ENCODE results near the gene RAB39B. TPM values are rescaled to one million over a fixed set of nuclear protein-coding genes. Genes with fewer than 3 reads are reported as not detected.
"Not testable (repeated sequence)": the region's sequence is repeated elsewhere in the genome, so short reads cannot be mapped to it uniquely, and the experiment has no call there.

Gene RAB39B
- polyA plus RNA-seq, 1 donor from 2014 or later, result 5.2 TPM

DNA sequence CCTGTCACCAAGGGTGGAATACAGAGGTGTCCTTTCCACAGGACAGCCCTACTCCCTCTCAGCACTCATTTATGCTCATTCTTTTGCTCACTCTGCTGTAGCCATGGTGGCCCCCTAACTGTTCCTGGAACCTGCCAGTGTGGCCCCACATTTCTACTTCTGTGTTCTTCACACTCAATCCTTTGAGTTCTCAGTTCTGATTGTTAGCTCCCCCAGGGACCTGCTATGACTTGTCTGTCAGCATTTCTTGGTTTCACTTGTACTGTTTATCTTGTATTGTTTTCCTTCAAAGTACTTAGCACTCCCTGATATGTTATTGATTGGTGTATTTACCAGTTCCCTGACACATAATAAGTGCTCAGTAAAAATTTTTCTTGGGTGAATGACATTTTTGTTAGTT lies 33.1 kb downstream of the RAB39B start:
- Mint-ChIP-seq H3K27me3 (no peaks in the 10 kb centered on the region), H3K36me3 (no peaks in the 10 kb centered on the region), H3K4me3 (no peak overlapping the region), H3K4me1 (peaks cover 2 to 7% (median 5%) of the 10 kb centered on the region in 3 donors), H3K9me3 (no peaks in the 10 kb centered on the region), H3K27ac (peak overlapping the region in 1 of 3 donors; percentile 65)

DNA sequence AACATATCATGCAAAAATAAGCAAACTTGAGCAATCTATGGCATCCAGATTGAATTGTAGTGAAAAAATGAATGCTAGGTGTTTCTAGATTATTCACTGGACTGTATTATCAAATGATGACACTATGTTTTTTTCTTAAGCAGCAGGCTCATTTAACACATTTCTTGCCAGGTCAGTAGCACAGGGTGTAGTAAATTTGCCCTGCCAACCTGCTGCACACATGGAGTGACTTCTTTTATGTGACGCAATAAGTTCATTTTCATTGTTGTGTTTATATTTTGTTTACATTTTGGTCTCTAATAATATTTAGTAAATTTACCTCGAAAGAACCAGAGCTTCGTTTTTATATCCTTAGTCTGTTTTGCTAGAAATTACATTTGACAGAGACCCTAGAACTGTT lies 38.5 kb downstream of the RAB39B start:
- Mint-ChIP-seq H3K27ac (no peak overlapping the region), H3K27me3 (no peaks in the 10 kb centered on the region), H3K4me3 (no peak overlapping the region), H3K4me1 (peaks cover 0 to 2% (median 0%) of the 10 kb centered on the region in 3 donors), H3K9me3 (peaks cover 0 to 3% (median 0%) of the 10 kb centered on the region in 3 donors), H3K36me3 (peaks cover 2% of the 10 kb centered on the region)

DNA sequence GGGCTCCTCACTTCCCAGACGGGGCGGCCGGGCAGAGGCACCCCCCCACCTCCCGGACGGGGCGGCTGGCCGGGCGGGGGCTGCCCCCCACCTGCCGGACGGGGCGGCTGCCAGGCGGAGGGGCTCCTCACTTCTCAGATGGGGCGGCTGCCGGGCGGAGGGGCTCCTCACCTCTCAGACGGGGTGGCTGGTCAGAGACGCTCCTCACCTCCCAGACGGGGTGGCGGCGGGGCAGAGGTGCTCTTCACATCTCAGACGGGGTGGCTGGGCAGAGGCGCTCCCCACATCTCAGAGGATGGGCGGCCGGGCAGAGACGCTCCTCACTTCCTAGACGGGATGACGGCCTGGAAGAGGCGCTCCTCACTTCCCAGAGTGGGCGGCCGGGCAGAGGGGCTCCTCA lies 40.5 kb downstream of the RAB39B start:
- H3K36me3 Mint-ChIP-seq, H3K9me3 Mint-ChIP-seq, H3K4me3 Mint-ChIP-seq, H3K4me1 Mint-ChIP-seq, H3K27ac Mint-ChIP-seq, H3K27me3 Mint-ChIP-seq: not testable (repeated sequence)

DNA sequence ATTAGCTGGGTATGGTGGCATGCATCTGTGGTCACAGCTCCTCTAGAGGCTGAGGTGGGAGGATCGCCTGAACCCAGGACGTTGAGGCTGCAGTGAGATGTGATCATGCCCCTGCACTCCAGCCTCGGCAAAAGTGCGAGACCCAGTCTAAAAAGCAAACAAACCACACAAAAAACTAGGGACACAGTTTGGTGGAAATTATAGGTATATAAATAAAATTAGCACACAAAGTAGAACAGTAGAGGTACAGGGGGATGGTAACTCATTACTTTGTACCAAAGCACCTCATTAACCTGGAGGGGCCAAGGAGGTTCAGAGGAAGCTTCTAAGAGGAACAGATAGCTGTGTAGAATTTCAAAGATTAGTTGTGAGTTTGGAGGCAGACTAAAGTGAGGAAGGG lies 42.9 kb downstream of the RAB39B start:
- Mint-ChIP-seq H3K9me3 (peaks cover 0 to 3% (median 0%) of the 10 kb centered on the region in 3 donors), H3K36me3 (peaks cover 4% of the 10 kb centered on the region), H3K27me3 (no peaks in the 10 kb centered on the region), H3K27ac (no peak overlapping the region), H3K4me3 (no peak overlapping the region), H3K4me1 (peaks cover 10 to 19% (median 12%) of the 10 kb centered on the region in 3 donors)

DNA sequence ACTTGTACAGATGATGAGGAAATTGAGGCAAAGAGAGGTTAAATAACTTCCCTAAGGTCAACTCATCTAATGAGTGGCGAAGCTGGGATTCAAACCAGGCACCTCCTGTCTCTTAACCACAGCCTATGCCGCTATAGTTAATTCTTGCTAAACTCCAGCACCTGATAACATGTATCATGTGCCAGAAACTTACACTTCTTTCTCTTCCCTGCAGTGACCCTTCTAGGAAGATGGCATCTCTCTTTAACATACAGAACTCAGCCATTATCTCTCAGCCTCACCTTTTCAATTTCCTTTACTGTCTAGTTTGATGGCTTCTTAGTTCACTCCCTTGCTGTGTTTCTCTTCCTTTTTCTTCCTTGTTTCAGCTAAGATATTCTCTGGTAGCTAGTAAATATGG lies 45.5 kb downstream of the RAB39B start:
- Mint-ChIP-seq H3K4me3 (peak overlapping the region in 2 of 4 donors; percentile 19 to 85), H3K27ac (no peak overlapping the region), H3K9me3 (no peaks in the 10 kb centered on the region), H3K27me3 (no peaks in the 10 kb centered on the region), H3K4me1 (peaks cover 8 to 19% (median 12%) of the 10 kb centered on the region in 3 donors), H3K36me3 (peaks cover 4% of the 10 kb centered on the region)

DNA sequence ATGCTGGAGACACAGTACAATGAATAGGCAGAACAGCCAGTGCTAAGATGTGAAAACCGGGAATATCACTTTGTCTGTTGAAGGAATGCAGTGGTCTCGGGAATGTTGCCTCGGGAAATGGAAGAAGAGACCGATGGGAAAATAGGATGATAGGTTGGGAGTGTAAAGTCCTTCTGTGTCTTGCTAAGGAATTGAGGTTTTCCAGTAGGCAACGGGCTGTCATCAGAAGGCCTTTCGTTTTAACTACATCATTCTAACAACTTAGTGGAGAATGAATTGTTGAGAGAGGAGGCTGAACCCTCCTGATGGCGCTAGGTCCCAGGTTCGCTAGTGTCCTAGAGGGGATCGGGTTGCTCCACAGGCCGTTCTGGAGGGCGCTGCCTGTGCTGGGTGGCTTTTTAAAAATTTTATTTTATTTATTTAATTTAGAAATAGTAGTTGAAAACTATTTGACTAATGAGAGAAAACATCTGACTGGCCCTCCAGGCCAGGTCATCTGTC lies 47.3 kb downstream of the RAB39B start:
- Mint-ChIP-seq H3K36me3 (peaks cover 1% of the 10 kb centered on the region), H3K27ac (peak overlapping the region; percentile 2 to 98 (median 80)), H3K4me1 (peaks cover 8 to 19% (median 12%) of the 10 kb centered on the region in 3 donors), H3K9me3 (no peaks in the 10 kb centered on the region), H3K27me3 (no peaks in the 10 kb centered on the region), H3K4me3 (peak overlapping the region; percentile 90 to 98 (median 92))

DNA sequence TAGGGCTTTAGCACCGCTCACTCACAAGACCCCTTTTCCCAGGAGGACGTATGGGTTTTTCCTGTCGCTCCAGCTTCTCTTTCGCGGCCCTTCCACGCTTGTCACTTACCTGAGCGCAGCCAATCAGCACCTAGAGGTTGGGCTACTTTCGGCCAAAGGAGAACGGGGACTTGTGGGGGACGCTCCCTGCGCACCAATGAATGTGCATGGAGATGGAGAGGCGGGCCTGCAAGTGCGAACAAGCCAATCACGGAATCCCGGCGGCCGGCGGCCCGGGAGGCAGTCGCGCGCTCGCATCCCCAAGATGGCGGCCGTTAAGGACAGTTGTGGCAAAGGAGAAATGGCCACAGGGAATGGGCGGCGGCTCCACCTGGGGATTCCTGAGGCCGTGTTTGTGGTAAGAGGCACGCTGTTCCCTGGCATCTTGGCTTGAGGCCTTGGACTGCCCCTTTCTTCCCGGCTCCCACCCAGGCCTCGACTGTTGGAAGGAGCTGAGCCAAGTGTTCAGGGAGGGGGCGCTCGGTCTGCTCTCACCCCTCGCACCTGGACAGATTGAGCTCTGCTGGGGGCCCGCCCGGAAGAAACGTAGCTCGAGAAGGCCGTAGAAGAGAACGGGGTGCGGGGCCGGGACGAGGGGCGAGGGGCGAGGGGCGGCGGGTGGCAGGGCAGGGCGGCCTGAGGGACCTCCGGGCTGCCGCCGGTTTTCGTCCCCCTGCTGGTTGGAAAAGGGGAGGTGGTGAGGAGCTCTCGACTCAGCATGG lies 47.9 kb downstream of the RAB39B start, which contains the start of gene VBP1:
Gene VBP1 (plus strand): TSS at position 282 of the 761 bp plus-strand sequence. CDS start 23 bp downstream, at position 305.
- no peaks in the 10 kb centered on the region for H3K9me3 Mint-ChIP-seq
- H3K36me3 Mint-ChIP-seq, result peaks cover 1% of the 10 kb centered on the region
- peak within 1 kb of the TSS; percentile 90 to 98 (median 92) for H3K4me3 Mint-ChIP-seq
- no peaks in the 10 kb centered on the region for H3K27me3 Mint-ChIP-seq
- H3K4me1 Mint-ChIP-seq, result peaks cover 8 to 19% (median 12%) of the 10 kb centered on the region in 3 donors
- peak within 1 kb of the TSS; percentile 80 to 98 (median 92) for H3K27ac Mint-ChIP-seq

DNA sequence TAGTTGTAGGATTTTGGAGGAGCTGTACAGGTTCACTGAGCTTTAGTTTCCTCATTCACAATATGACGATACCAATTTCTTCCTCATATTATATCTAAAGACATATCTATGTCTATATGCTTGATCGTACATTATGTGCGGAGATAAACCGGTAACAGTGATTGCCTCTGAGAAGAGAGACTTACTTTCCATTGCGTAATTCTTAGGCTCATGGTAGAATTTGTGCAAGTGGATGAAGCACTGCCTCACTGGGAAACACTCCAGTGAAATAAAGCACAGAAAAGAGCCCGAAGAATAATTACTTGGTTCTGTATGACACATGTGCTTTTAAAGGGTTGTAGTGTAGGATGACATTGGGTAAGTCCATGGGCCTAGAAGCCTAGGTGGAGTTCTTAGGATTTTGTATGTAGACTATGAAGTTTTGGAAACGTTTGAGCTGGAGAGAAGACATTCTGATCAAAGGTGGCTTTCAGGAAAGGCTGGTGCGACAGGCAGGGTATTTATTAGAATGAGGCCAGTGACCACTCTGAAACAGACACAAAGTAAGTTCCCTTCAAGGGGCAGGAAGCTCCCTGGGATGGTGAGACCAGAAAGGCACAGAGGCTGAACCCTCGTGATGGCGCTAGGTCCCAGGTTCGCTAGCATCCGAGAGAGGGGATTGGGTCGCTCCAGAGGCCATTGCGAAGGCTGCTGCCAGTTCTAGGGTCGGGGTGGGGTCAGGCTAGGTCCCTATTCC lies 48.7 kb downstream of the RAB39B start:
- Mint-ChIP-seq H3K27me3 (no peaks in the 10 kb centered on the region), H3K27ac (peak overlapping the region; percentile 80 to 98 (median 92)), H3K9me3 (no peaks in the 10 kb centered on the region), H3K4me3 (peak overlapping the region; percentile 90 to 98 (median 92)), H3K36me3 (peaks cover 1% of the 10 kb centered on the region), H3K4me1 (peaks cover 8 to 19% (median 12%) of the 10 kb centered on the region in 3 donors)

DNA sequence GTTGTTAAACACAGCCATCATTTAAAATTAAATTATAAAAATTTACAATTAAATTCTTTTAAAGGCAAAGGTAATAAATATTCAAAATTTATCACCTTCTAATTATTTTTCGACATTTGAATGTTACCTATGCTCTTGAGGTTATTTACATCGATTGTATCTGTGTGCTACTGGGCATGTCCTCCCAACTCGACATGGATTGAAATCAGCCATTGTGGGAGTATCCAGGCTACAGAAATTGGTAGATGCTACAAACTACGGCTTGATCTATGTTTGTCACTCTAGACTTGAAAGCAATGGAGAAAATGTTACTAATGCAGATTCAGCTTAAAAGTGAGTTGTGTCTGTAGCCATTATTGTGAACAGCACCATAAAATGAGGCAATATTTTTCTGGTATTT lies 50.6 kb downstream of the RAB39B start:
- H3K4me3 Mint-ChIP-seq, result no peak overlapping the region
- no peak overlapping the region for H3K27ac Mint-ChIP-seq
- H3K36me3 Mint-ChIP-seq, result peaks cover 1% of the 10 kb centered on the region
- H3K4me1 Mint-ChIP-seq, result peaks cover 5 to 15% (median 9%) of the 10 kb centered on the region in 3 donors
- H3K27me3 Mint-ChIP-seq, result no peaks in the 10 kb centered on the region
- no peaks in the 10 kb centered on the region for H3K9me3 Mint-ChIP-seq

DNA sequence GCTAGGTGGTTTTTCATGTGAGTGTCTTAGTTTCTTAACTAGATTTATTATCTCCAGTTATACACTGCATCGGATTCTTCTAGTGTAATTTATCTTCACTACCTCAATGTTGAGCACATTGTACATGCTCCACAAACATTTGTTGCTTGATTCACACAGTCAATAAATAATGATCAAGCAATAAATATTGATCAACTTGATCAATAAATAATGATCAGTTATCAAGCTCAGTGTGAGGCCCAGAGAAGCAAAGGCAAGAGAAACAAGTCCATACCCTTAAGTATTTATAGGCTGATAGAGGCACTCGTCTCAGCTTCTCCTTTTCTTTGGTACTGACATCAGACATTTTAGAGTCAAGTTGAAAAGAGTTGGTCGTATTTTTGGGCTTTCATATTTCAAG lies 53.1 kb downstream of the RAB39B start:
- no peaks in the 10 kb centered on the region for H3K9me3 Mint-ChIP-seq
- H3K4me3 Mint-ChIP-seq, result no peak overlapping the region
- no peaks in the 10 kb centered on the region for H3K4me1 Mint-ChIP-seq
- H3K27me3 Mint-ChIP-seq, result no peaks in the 10 kb centered on the region
- peaks cover 1% of the 10 kb centered on the region for H3K36me3 Mint-ChIP-seq
- H3K27ac Mint-ChIP-seq, result no peak overlapping the region

Other genes with a start within 250 kb of the RAB39B start
- gene F8, start 241.8 kb downstream of the RAB39B start, polyA plus RNA-seq, result 2.7 TPM
- gene FUNDC2, start 237.6 kb downstream of the RAB39B start, polyA plus RNA-seq, result 169 TPM
- 19.7 TPM for gene CMC4, start 193.4 kb downstream of the RAB39B start, polyA plus RNA-seq
- 22.6 TPM for gene MTCP1, start 193.4 kb downstream of the RAB39B start, polyA plus RNA-seq
- gene BRCC3, start 193.0 kb downstream of the RAB39B start, polyA plus RNA-seq, result 23.4 TPM
- 55.7 TPM for gene VBP1, start 48.0 kb downstream of the RAB39B start, polyA plus RNA-seq
- not detected for gene CLIC2, start 70.1 kb upstream of the RAB39B start, polyA plus RNA-seq
- gene F8A2, start 117.6 kb upstream of the RAB39B start, polyA plus RNA-seq, result not detected
- gene F8A3, start 194.1 kb upstream of the RAB39B start, polyA plus RNA-seq, result 2.5 TPM